ENCODE data around the gene TLCD1.

DNA sequence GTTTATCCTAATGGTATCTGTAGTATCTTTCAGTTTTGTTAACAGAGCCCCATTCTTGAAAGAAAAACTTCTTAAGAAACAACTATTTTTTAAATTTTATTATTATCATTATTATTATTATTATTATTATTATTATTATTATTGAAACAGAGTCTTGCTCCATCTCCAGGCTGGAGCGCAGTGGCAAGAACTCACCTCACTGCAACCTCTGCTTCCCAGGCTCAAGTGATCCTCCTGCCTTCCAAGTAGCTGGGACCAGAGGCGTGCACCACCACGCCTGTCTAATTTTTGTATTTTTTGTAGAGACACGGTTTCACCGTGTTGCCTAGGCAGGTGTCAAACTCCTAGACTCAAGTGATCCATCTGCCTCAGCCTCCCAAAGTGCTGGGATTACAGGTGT is 40.7 kb downstream of the TLCD1 start:
- no peak for TF ChIP-seq EZH2 (IDR thresholded peaks at IDR 0.05; ENCODE audit: borderline replicate concordance, low read depth, low read length, severe bottlenecking)
- TF ChIP-seq, protein P1, sequence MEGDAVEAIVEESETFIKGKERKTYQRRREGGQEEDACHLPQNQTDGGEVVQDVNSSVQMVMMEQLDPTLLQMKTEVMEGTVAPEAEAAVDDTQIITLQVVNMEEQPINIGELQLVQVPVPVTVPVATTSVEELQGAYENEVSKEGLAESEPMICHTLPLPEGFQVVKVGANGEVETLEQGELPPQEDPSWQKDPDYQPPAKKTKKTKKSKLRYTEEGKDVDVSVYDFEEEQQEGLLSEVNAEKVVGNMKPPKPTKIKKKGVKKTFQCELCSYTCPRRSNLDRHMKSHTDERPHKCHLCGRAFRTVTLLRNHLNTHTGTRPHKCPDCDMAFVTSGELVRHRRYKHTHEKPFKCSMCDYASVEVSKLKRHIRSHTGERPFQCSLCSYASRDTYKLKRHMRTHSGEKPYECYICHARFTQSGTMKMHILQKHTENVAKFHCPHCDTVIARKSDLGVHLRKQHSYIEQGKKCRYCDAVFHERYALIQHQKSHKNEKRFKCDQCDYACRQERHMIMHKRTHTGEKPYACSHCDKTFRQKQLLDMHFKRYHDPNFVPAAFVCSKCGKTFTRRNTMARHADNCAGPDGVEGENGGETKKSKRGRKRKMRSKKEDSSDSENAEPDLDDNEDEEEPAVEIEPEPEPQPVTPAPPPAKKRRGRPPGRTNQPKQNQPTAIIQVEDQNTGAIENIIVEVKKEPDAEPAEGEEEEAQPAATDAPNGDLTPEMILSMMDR (IDR thresholded peaks at IDR 0.05; ENCODE audit: borderline replicate concordance, extremely low read depth, low read length, poor library complexity, severe bottlenecking) = no peak
